CD4-positive, alpha-beta T cell (primary cell): ENCODE data around the gene SLC27A1. TPM values are rescaled to one million over a fixed set of nuclear protein-coding genes. Genes with fewer than 3 reads are reported as not detected.

Experiments
- ATAC-seq: fragments of 200-7000 bp; cut with Tn5 transposase; one replicate; pipeline ENCODE4 v1.10.0; 2022; ENCODE audit warnings: mild to moderate bottlenecking; ENCODE audit not compliant: poor library complexity
- CTCF ChIA-PET: fragments of 350-600 bp; sonication (Branson Sonifier 250); formaldehyde crosslinking; loops from one replicate; lab custom pipeline; 2021; ENCODE audit warnings: antibody characterized with exemption, inconsistent platforms; lab: Charles Lee
- POLR2A ChIA-PET: fragments of 350-600 bp; sonication (Branson Sonifier 250); formaldehyde crosslinking; loops from one replicate; lab custom pipeline; 2021; ENCODE audit warnings: antibody characterized with exemption, inconsistent platforms; lab: Charles Lee
- DNase-seq, 14 experiments: peaks; one replicate each; pipeline ENCODE4 v3.0.0-alpha.2; 2013 to 2020; ENCODE audit warnings: mixed read lengths in 2 of 14
- H3K27ac ChIP-seq, 2 donors: one replicate each; pipeline versions ENCODE4 v1.5.1 to v1.7.0; 2013; ENCODE audit warnings: low read length in 2 of 2, low read depth in 1 of 2, mild to moderate bottlenecking in 1 of 2
- H3K27me3 ChIP-seq, 2 experiments: 1 replicate in 1 of 2; 2 replicates in 1 of 2; pipeline versions ENCODE4 v1.6.1 to v1.7.0; 2013; ENCODE audit warnings: low read length in 2 of 2, control low read depth in 1 of 2, mild to moderate bottlenecking in 1 of 2, moderate library complexity in 1 of 2; ENCODE audit not compliant: insufficient read depth in 2 of 2, control insufficient read depth in 1 of 2
- H3K36me3 ChIP-seq: one replicate; pipeline ENCODE4 v1.6.1; 2013; ENCODE audit warnings: low read length, control low read depth; ENCODE audit not compliant: insufficient read depth
- H3K4me1 ChIP-seq: one replicate; pipeline ENCODE4 v1.6.1; 2013; ENCODE audit warnings: low read length, control low read depth; ENCODE audit not compliant: insufficient read depth
- H3K4me3 ChIP-seq: one replicate; pipeline ENCODE4 v1.5.1; 2013; ENCODE audit warnings: mild to moderate bottlenecking, low read length, moderate library complexity
- H3K9me3 ChIP-seq, 2 experiments: 1 replicate in 1 of 2; 2 replicates in 1 of 2; pipeline versions ENCODE4 v1.6.1 to v1.7.0; 2013; ENCODE audit warnings: low read length in 2 of 2, mild to moderate bottlenecking in 2 of 2, control low read depth in 1 of 2, moderate library complexity in 1 of 2; ENCODE audit not compliant: control insufficient read depth in 1 of 2, insufficient read depth in 1 of 2
- H3K27ac Mint-ChIP-seq: one replicate; pipeline ENCODE4 v1.8.0; 2020; ENCODE audit warnings: mixed read lengths
- H3K27me3 Mint-ChIP-seq: one replicate; pipeline ENCODE4 v1.8.0; 2021; ENCODE audit warnings: mixed read lengths
- H3K36me3 Mint-ChIP-seq: one replicate; pipeline ENCODE4 v1.8.0; 2021; ENCODE audit warnings: low read depth, mixed read lengths
- H3K4me1 Mint-ChIP-seq: one replicate; pipeline ENCODE4 v1.8.0; 2021; ENCODE audit warnings: low read depth, mixed read lengths
- H3K4me3 Mint-ChIP-seq: one replicate; pipeline ENCODE4 v1.8.0; 2020; ENCODE audit warnings: mild to moderate bottlenecking, mixed read lengths
- H3K9me3 Mint-ChIP-seq: one replicate; pipeline ENCODE4 v1.8.0; 2020; ENCODE audit warnings: mixed read lengths
- CTCF ChIP-seq: fragments of 200-600 bp; IDR thresholded peaks from one replicate; pipeline ENCODE4 v1.8.0; 2022; ENCODE audit warnings: antibody characterized with exemption, mild to moderate bottlenecking
- intact Hi-C, 2 experiments: fragments of 100-400 bp; cut with DNase I in 1 of 2; cut with micrococcal nuclease in 1 of 2; formaldehyde crosslinking; loops; one replicate each; pipeline versions ENCODE4 v1.15.1 to v1.9.0; 2023 to 2025; cut with DNase I, micrococcal nuclease
- total RNA-seq, 174 experiments: library from RNA in 2 of 174; stranded (reverse) in 2 of 174; gene quantifications; one replicate each; pipeline ENCODE4 v1.2.3 and lab custom pipeline; 2021 to 2026

SLC27A1 gene
- total RNA-seq, 2 experiments from 2014 or later, result 3.0 TPM

GRCh38 chr19:17553256-17553655, 82.9 kb downstream of the SLC27A1 start:
- Mint-ChIP-seq H3K4me1 (peaks cover 17% of the 10 kb centered on the region), H3K27ac (no peak overlapping the region), H3K9me3 (no peaks in the 10 kb centered on the region), H3K36me3 (no peaks in the 10 kb centered on the region), H3K4me3 (no peak overlapping the region), H3K27me3 (no peaks in the 10 kb centered on the region)
- Histone ChIP-seq H3K4me3 (no peak overlapping the region), H3K27ac (no peak overlapping the region), H3K9me3 (no peaks in the 10 kb centered on the region), H3K4me1 (peaks cover 24% of the 10 kb centered on the region), H3K27me3 (no peaks in the 10 kb centered on the region), H3K36me3 (no peaks in the 10 kb centered on the region)
- ChIA-PET CTCF (interaction anchor here (0.8 to 1.4 kb wide), 2 partner anchors 10 to 57 kb away, joined by 3 to 7 read pairs; no protein-coding TSS in a partner anchor), POLR2A (interaction anchor here (0.7 to 1.3 kb wide), 4 partner anchors 16 to 327 kb away, joined by 3 to 6 read pairs (median 3); partner anchors contain the start of gene OCEL1)
- DNase-seq (no peak), ATAC-seq (no peak)
- no peak for TF ChIP-seq CTCF
- intact Hi-C loops, result loop anchor here in 1 of 2 experiments (10.0 kb wide), 1 partner anchor 58 kb away; no protein-coding TSS in a partner anchor

- no peaks in the 10 kb centered on the region for H3K27me3 ChIP-seq
- H3K4me3 ChIP-seq, result peak overlapping the region; percentile 94
- intact Hi-C loops, result loop anchor here (1.0 to 10.0 kb wide), 7 partner anchors 16 to 1852 kb away; partner anchors contain the start of genes GATAD2A (in 1 of the 2), MAP1S (in 1 of the 2) and PGLS (in 1 of the 2)
- peaks cover 9% of the 10 kb centered on the region for H3K36me3 Mint-ChIP-seq
- ATAC-seq (no peak), DNase-seq (no peak)
- CTCF ChIA-PET, result interaction anchor here (0.7 kb wide), 1 partner anchor 773 kb away, joined by 4 read pairs; no protein-coding TSS in a partner anchor
- peak overlapping the region; percentile 87 for H3K4me3 Mint-ChIP-seq
- POLR2A ChIA-PET, result no interaction called here
- TF ChIP-seq CTCF, result no peak
- peaks cover 15% of the 10 kb centered on the region for H3K36me3 ChIP-seq
- H3K27ac ChIP-seq, result no peak overlapping the region
- H3K27ac Mint-ChIP-seq, result peak overlapping the region; percentile 67
- peaks cover 24% of the 10 kb centered on the region for H3K4me1 ChIP-seq
- no peaks in the 10 kb centered on the region for H3K27me3 Mint-ChIP-seq
- H3K4me1 Mint-ChIP-seq, result peaks cover 21% of the 10 kb centered on the region
- H3K9me3 ChIP-seq, result no peaks in the 10 kb centered on the region
- no peaks in the 10 kb centered on the region for H3K9me3 Mint-ChIP-seq
These were observed 84.7 kb downstream of the SLC27A1 start for GRCh38 chr19:17554968-17555479.

GRCh38 chr19:17555480-17555928, 85.2 kb downstream of the SLC27A1 start, which contains the start of gene COLGALT1:
TSS of gene COLGALT1 (plus strand) at chr19:17555649. CDS start at chr19:17555714, 65 bp downstream.
- peaks cover 21% of the 10 kb centered on the region for H3K4me1 Mint-ChIP-seq
- no peaks in the 10 kb centered on the region for H3K9me3 ChIP-seq
- peaks cover 14% of the 10 kb centered on the region for H3K36me3 Mint-ChIP-seq
- intact Hi-C loops, result loop anchor here (1.0 to 10.0 kb wide), 7 partner anchors 16 to 1852 kb away; partner anchors contain the start of genes GATAD2A (in 1 of the 2), MAP1S (in 1 of the 2) and PGLS (in 1 of the 2)
- peak within 1 kb of the TSS in 1 of 2 donors; percentile 7 for H3K27ac ChIP-seq
- H3K27me3 Mint-ChIP-seq, result no peaks in the 10 kb centered on the region
- peak within 1 kb of the TSS; percentile 94 for H3K4me3 ChIP-seq
- DNase-seq, result peak; percentile 94 to 100 (median 98)
- H3K9me3 Mint-ChIP-seq, result no peaks in the 10 kb centered on the region
- CTCF ChIA-PET, result interaction anchor here (0.7 to 2.5 kb wide), 2 partner anchors 18 to 773 kb away, joined by 4 to 8 read pairs; no protein-coding TSS in a partner anchor
- peaks cover 20% of the 10 kb centered on the region for H3K36me3 ChIP-seq
- H3K4me3 Mint-ChIP-seq, result peak within 1 kb of the TSS; percentile 87
- peaks cover 24% of the 10 kb centered on the region for H3K4me1 ChIP-seq
- no peaks in the 10 kb centered on the region for H3K27me3 ChIP-seq
- H3K27ac Mint-ChIP-seq, result peak within 1 kb of the TSS; percentile 67
- ATAC-seq, result peak; percentile 98
- no peak for TF ChIP-seq CTCF
- POLR2A ChIA-PET, result no interaction called here

Other genes starting within 250 kb of the SLC27A1 start
- 10 to 100 TPM; 20.5 to 22.2 TPM for gene OCEL1, start 244.3 kb upstream of the SLC27A1 start, total RNA-seq
- gene NR2F6, start 224.6 kb upstream of the SLC27A1 start, total RNA-seq, result 1 to 10 TPM in 1 of 2 experiments, under 1 TPM in 1; 0.74 to 1.1 TPM
- gene USHBP1, start 205.8 kb upstream of the SLC27A1 start, total RNA-seq, result not detected
- gene BABAM1, start 203.1 kb upstream of the SLC27A1 start, total RNA-seq, result 10 to 100 TPM; 56.2 to 63.5 TPM
- 1 to 10 TPM in 1 of 2 experiments, under 1 TPM in 1; 0.85 to 1.9 TPM for gene ANKLE1, start 188.6 kb upstream of the SLC27A1 start, total RNA-seq
- gene ABHD8, start 167.1 kb upstream of the SLC27A1 start, total RNA-seq, result 1 to 10 TPM; 4.4 to 4.6 TPM
- 10 to 100 TPM; 28.4 to 28.7 TPM for gene MRPL34, start 164.7 kb upstream of the SLC27A1 start, total RNA-seq
- gene DDA1, start 161.0 kb upstream of the SLC27A1 start, total RNA-seq, result 10 to 100 TPM; 41.4 to 43.4 TPM
- gene ANO8, start 135.7 kb upstream of the SLC27A1 start, total RNA-seq, result 10 to 100 TPM; 15.3 TPM
- 10 to 100 TPM; 21.2 to 24.0 TPM for gene GTPBP3, start 133.0 kb upstream of the SLC27A1 start, total RNA-seq
- not detected for gene PLVAP, start 93.2 kb upstream of the SLC27A1 start, total RNA-seq
- not detected for gene CCDC194, start 76.3 kb upstream of the SLC27A1 start, total RNA-seq
- gene BST2, start 64.9 kb upstream of the SLC27A1 start, total RNA-seq, result 10 to 100 TPM; 16.1 to 16.8 TPM
- gene MVB12A, start 50.5 kb upstream of the SLC27A1 start, total RNA-seq, result 10 to 100 TPM in 1 of 2 experiments, 1 to 10 TPM in 1; 9.8 to 10.7 TPM
- not detected for gene TMEM221, start 21.9 kb upstream of the SLC27A1 start, total RNA-seq
- gene NXNL1, start 9.6 kb upstream of the SLC27A1 start, total RNA-seq, result not detected
- gene PGLS, start 41.1 kb downstream of the SLC27A1 start, total RNA-seq, result 10 to 100 TPM; 41.5 to 44.6 TPM
- 10 to 100 TPM; 30.3 to 30.6 TPM for gene COLGALT1, start 85.1 kb downstream of the SLC27A1 start, total RNA-seq
- gene UNC13A, start 217.8 kb downstream of the SLC27A1 start, total RNA-seq, result under 1 TPM; 0.11 to 0.14 TPM
- 10 to 100 TPM; 18.1 to 21.4 TPM for gene MAP1S, start 249.0 kb downstream of the SLC27A1 start, total RNA-seq